Small intestine (tissue), 7 donors: ENCODE data around the gene CHST8. TPM values are rescaled to one million over a fixed set of nuclear protein-coding genes. Genes with fewer than 3 reads are reported as not detected.

Experiments
- DNase-seq, 2 donors: peaks; one replicate each; pipeline versions ENCODE4 v3.0.0 to v3.0.0-alpha.2; 2013
- FAIRE-seq: peaks from 2 replicates; lab custom pipeline; 2012; peaks lifted over from hg19 to GRCh38; lab: Jason Lieb, UNC
- H3K27ac ChIP-seq, 3 donors: one replicate each; pipeline ENCODE4 v1.5.1; 2013; ENCODE audit warnings: low read length in 2 of 3, mild to moderate bottlenecking in 2 of 3, control low read depth in 1 of 3, inconsistent platforms in 1 of 3, low read depth in 1 of 3, moderate library complexity in 1 of 3
- H3K27me3 ChIP-seq, 3 donors: one replicate each; pipeline ENCODE4 v1.6.1; 2013; ENCODE audit warnings: low read length in 3 of 3, inconsistent platforms in 1 of 3; ENCODE audit not compliant: control insufficient read depth in 3 of 3, insufficient read depth in 3 of 3
- H3K36me3 ChIP-seq, 3 donors: one replicate each; pipeline ENCODE4 v1.6.1; 2013; ENCODE audit warnings: low read length in 3 of 3, inconsistent platforms in 1 of 3, low read depth in 1 of 3, mild to moderate bottlenecking in 1 of 3, moderate library complexity in 1 of 3; ENCODE audit not compliant: control insufficient read depth in 3 of 3, insufficient read depth in 2 of 3
- H3K4me1 ChIP-seq, 3 donors: one replicate each; pipeline ENCODE4 v1.6.1; 2013; ENCODE audit warnings: low read length in 2 of 3, inconsistent platforms in 1 of 3, low read depth in 1 of 3, mild to moderate bottlenecking in 1 of 3, moderate library complexity in 1 of 3; ENCODE audit not compliant: control insufficient read depth in 3 of 3, insufficient read depth in 2 of 3
- H3K4me3 ChIP-seq, 3 donors: one replicate each; pipeline ENCODE4 v1.5.1; 2013; ENCODE audit warnings: low read length in 3 of 3, control low read depth in 1 of 3, inconsistent platforms in 1 of 3, low read depth in 1 of 3, mild to moderate bottlenecking in 1 of 3, moderate library complexity in 1 of 3
- H3K9me3 ChIP-seq, 2 donors: one replicate each; pipeline ENCODE4 v1.6.1; 2013; ENCODE audit warnings: low read depth in 1 of 2, low read length in 1 of 2; ENCODE audit not compliant: control insufficient read depth in 2 of 2, insufficient read depth in 1 of 2
- WGBS, 3 donors: extraction: QIAGEN DNeasy Blood & Tissue Kit; methylation state at CpG; one replicate each; pipeline ENCODE4 v1.1.7; 2013; 5-methylcytosine and 5-hydroxymethylcytosine counted together
- polyA plus RNA-seq, 4 donors: library from polyadenylated mRNA; stranded (reverse) in 3 of 4; unstranded in 1 of 4; fragments of 200-250 nt in 3 of 4; fragments of 120-200 nt in 1 of 4; gene quantifications; one replicate each; pipeline versions ENCODE4 v1.2.1 to v1.2.3, GENCODE V29; 2013
- donor health status: healthy with polysubstance abuse.
- donor health status: control.
- donor health status: control.
- donor health status: Bipolar disorder and iron deficiency.
- donor health status: healthy.

The CHST8 gene
- polyA plus RNA-seq, 4 donors: 0.21 to 0.54 TPM; not detected in 2

DNA sequence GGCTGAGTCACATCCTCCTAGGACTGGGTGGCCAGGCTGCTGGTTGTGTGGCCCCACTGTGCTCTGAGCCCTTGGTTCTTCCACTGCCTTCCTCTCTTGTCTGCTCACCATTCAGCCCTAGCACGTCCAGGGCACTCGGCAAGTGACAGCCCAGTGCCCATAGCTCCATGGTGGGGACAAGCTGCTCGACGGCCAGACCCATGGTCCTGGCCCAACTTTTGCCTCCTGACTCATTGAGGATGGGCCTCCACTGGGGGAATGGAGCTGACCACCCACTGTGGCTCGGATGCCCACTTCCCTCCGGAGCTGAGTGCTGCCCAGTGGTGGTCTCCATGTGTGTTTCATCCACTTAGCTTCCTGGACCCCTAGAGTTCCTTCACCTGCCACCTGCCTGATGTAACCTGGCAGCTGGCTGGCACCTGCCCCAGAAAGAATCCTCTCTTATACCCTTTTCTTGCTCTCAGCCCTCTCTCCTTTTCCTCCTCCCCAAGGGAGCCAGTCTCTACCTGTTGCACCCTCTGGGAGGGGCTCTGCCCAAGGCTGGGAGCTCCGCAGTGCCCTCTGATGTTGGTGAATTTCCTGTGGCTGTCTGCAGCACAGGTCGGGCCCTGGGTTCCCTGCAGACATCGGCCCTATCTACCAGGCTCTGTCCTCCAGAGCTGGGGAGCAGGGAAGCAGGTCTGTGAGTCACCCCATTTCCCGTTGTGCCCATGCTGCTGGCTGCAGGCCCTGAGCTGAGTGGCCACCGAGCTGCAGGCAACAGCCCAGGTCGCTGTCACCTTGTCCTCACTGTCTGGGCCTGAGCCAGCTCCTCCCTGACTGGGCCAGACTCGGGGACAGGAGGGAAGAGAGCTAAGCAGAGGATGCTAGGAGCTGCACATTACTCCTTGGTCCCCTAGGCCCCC, 7.4 kb downstream of the CHST8 start:
- Histone ChIP-seq H3K27me3 (peaks cover 0 to 12% (median 11%) of the 10 kb centered on the region in 3 donors), H3K9me3 (no peaks in the 10 kb centered on the region), H3K27ac (no peak overlapping the region), H3K36me3 (no peaks in the 10 kb centered on the region), H3K4me1 (no peaks in the 10 kb centered on the region), H3K4me3 (no peak overlapping the region)
- FAIRE-seq (no peak), DNase-seq (no peak)
- 53 to 64% (median 64%) methylated on average over 12 to 13 of the region's 13 CpGs for WGBS, 3 donors

DNA sequence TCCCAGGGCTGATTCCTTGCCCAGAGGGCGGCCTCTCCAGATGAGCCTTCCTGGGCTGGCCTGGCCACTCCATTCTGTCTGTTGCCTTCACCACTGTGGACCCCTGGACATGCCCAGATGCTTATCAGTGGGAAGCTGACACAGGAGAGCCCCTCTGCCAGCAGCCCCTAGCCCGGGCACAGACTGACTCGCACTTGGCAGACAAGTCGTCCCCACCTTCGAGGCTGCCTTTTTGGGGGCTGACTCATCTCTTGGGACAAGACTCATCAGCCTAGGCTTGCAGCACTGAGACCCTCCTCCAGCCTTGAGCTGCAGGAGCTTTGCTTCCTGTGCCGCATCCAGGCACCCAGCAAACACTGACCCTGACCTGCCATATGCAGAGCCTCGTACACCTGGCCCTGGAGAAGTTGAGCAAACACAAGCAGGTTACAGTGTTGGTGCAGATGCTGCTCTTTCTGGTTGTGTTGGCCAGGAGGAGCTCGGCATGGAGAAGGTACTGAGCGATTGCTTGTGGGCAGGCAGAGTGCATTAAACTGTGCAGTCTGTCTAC, 8.1 kb downstream of the CHST8 start:
- Histone ChIP-seq H3K9me3 (no peaks in the 10 kb centered on the region), H3K36me3 (no peaks in the 10 kb centered on the region), H3K4me3 (no peak overlapping the region), H3K27ac (no peak overlapping the region), H3K4me1 (no peaks in the 10 kb centered on the region), H3K27me3 (peaks cover 0 to 14% (median 4%) of the 10 kb centered on the region in 3 donors)
- DNase-seq (no peak), FAIRE-seq (no peak)
- WGBS, 3 donors: 78 to 80% (median 79%) methylated on average over 9 of the region's 9 CpGs

DNA sequence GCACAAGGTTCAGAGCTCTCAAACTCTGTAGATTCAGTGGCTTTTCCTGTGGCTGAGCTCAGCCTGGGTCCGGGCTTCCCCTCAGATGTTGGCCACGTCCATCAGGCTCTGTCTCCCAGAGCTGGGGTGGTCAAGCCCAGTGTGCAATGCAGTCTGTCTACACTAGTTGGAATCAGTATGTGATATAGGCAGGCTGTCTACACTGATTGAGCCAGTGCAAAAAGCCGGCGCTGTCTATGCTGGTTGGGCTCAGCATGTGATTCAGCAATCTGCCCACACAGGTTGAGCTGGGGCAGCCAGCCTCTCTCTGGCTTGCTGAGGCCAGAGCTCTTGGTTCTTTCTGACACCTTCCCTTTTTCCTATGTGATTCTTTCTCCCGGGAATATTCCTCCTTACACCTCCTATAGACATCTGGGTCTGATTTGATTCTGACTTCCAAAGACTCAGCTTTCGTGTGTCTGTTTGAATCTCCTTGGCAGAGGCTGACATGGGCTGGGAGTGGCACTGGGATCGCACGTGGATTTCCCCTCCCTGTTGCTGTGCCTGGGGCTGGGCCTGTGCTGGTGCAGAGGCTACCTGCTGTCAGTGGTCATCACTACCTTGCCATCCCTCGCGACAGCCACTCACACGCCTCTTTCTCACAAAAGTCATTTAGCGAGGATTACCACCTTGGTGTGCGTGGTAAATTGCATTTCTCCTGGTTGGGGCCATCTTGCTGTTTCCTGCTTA, 9.3 kb downstream of the CHST8 start:
- DNase-seq: no peak
- peaks cover 0 to 14% (median 2%) of the 10 kb centered on the region in 3 donors for H3K27me3 ChIP-seq
- H3K9me3 ChIP-seq: no peaks in the 10 kb centered on the region
- no peak overlapping the region for H3K27ac ChIP-seq
- WGBS, 3 donors: 56 to 66% (median 64%) methylated on average over 13 of the region's 13 CpGs
- no peaks in the 10 kb centered on the region for H3K36me3 ChIP-seq
- H3K4me1 ChIP-seq: no peaks in the 10 kb centered on the region
- FAIRE-seq: no peak
- H3K4me3 ChIP-seq: no peak overlapping the region

DNA sequence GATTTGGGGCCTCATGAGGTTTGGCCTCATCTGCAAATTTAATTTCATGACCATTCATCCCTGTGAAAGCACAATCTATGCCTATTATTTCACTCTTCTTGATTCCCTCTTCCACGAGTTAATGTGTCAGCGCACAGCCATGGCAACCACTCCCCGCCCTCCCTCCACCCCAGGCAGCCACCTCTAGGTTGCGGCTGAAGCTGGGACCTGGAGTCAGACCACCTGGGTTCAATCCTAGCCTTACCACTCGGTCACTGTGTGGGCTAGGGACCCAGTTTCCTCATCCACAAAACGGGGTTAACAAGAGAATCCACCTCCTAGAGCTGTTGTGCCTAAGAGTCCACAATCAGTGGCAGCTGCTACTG, 9.8 kb downstream of the CHST8 start:
- whole genome bisulfite sequencing, 3 donors: 41 to 53% (median 42%) methylated on average over 6 of the region's 6 CpGs
- FAIRE-seq (no peak), DNase-seq (no peak)

DNA sequence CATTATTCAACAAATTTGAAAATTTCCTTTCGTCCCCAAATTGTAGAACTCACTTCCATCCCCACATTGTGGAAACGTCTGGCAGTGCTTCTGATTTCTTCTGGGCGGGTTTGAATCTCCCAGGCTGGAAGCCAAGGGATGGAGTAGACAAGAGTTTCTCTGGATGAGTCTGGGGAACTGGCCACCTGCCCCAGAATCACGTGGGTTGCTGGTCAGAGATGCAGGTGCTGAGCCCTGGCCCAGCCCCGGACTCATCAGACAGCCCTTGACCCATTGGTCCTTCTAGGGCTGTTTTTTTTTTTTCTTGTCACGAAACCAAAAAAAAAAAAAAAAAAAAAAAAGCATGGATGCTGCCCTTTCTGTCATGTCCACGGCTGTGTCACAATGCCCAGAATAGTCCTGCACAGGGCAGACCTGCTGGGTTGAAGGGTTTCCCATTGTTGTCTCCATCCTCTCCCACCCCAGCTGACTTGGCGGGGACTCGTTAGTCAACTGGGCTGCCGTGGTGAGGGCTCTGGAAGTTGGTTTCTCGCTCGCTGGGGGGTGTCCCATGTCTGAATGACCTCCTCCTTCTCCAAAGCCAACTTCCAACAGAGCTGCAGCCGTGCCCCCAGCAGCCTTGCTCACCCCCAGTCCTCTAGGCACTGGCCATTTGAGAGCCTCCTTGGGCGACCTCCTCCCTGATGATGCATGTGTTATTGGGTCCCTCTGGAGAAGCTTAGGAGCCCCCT, 12.8 kb downstream of the CHST8 start:
- H3K9me3 ChIP-seq: no peaks in the 10 kb centered on the region
- H3K4me3 ChIP-seq: no peak overlapping the region
- H3K36me3 ChIP-seq: no peaks in the 10 kb centered on the region
- DNase-seq (no peak), FAIRE-seq (no peak)
- peaks cover 0 to 4% (median 4%) of the 10 kb centered on the region in 3 donors for H3K27me3 ChIP-seq
- H3K4me1 ChIP-seq: no peaks in the 10 kb centered on the region
- no peak overlapping the region for H3K27ac ChIP-seq
- WGBS, 3 donors: 71 to 72% (median 72%) methylated on average over 13 to 14 of the region's 14 CpGs

More for the DNA sequence above, 9.8 kb downstream of the CHST8 start:
- H3K27me3 ChIP-seq: peaks cover 0 to 11% (median 0%) of the 10 kb centered on the region in 3 donors
- H3K4me1 ChIP-seq: no peaks in the 10 kb centered on the region
- H3K9me3 ChIP-seq: no peaks in the 10 kb centered on the region
- no peak overlapping the region for H3K27ac ChIP-seq
- H3K36me3 ChIP-seq: no peaks in the 10 kb centered on the region
- H3K4me3 ChIP-seq: no peak overlapping the region

DNA sequence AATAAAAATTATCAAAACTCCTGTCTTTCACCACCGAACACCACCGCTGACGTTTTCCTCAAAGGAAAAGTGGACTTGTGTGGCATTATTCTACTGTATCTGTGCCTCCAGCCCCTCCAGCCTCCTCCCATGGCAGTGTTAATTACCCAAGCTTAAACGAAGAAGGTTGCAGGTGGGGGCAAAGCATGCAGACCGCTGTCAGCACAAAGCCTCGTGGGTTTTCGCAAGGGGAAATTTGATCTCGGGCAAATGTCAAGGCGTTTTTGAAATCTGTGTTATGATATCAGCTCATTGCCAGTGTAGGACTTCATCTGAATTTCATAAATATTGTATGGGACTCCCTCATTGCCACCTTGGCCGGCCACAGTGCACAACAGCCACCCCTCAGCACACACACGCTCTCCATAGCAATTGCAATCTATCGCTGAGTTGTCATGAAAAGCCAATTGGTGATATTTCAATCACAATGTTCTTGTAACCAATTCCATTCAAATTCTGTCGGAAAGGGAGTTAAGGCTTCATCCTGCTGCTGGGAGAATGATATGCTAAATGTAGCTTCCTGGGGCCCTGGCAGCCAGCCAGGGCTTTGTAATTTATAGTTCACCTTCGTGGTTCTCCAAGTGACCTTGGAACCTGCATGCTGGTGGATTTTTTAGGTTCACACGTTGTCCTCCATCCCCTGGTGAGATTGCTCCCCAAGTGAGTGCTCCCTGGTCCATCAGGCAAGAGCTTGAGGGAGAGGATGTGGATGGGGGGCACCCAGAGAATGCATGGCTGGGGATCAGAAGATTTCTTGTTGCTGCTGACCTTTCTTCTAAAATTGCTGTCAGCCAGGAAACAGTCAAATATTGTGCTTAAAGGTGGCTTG, 16.6 kb downstream of the CHST8 start:
- DNase-seq (no peak), FAIRE-seq (no peak)
- Histone ChIP-seq H3K9me3 (no peaks in the 10 kb centered on the region), H3K36me3 (no peaks in the 10 kb centered on the region), H3K4me1 (no peaks in the 10 kb centered on the region), H3K27me3 (peaks cover 0 to 5% (median 2%) of the 10 kb centered on the region in 3 donors), H3K4me3 (no peak overlapping the region), H3K27ac (no peak overlapping the region)
- WGBS, 3 donors: 21 to 40% (median 32%) methylated on average over 15 of the region's 15 CpGs

DNA sequence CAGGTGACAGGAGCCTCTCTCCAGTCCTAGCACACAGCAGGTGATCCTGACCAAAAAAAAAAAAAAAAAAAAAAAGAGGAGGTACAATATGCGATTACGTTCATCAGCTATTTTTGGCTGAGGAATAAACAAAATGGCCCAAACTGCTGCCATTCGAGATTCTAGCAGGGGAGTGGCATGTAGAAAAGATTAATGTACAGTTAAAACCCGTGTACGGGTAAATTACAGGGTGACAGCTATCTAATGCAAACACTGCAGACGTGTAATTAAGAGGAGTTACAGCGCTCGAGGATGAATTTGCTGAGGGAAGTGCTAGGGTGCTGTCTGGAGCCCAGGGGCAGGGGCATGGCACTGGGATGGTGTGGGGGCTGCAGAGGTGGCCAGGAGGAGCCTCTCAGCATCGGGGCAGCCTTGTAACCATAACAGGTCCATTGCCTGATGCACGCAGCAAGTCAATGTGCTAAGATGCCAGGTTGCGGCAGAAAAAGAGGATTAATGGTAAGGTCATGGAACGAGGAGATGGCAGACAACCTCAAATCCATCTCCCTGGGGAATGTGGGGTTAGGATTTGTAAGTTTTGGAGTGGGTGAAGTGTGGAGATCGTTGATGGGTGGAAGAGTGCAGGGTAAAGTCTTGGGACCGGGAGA, 17.4 kb downstream of the CHST8 start:
- 22 to 35% (median 33%) methylated on average over 14 of the region's 14 CpGs for WGBS, 3 donors
- Histone ChIP-seq H3K9me3 (no peaks in the 10 kb centered on the region), H3K4me1 (no peaks in the 10 kb centered on the region), H3K27me3 (peaks cover 0 to 5% (median 2%) of the 10 kb centered on the region in 3 donors), H3K4me3 (no peak overlapping the region), H3K36me3 (no peaks in the 10 kb centered on the region), H3K27ac (no peak overlapping the region)
- DNase-seq: no peak
- FAIRE-seq: no peak
